ENCODE data around the gene NEURL1. TPM values are rescaled to one million over a fixed set of nuclear protein-coding genes. Genes with fewer than 3 reads are reported as not detected.

NEURL1 gene
- total and polyA plus RNA-seq, 10 of the 15 experiments (the other 5 are each of a cell fraction or from before 2014, with no cell fraction given) = 0.02 to 0.05 (median 0.05) TPM; not detected in 6

DNA sequence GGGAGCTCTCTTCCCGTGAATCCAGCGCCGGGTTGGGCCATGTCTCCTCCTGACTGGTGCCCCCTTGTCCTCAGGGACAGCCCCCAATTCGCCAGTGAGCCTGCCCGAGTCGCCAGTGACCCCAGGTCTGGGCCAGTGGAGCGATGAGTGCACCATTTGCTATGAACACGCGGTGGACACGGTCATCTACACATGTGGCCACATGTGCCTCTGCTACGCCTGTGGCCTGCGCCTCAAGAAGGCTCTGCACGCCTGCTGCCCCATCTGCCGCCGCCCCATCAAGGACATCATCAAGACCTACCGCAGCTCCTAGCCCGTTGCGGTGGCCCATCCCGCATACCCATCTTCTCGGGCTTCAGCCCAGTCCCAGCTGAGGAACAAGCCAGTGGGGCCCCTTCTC lies 96.6 kb downstream of the NEURL1 start:
- DNase-seq (ENCODE audit: low read depth, low spot score) = no peak
- Histone ChIP-seq H3K79me2 (ENCODE audit: control insufficient read depth, insufficient read depth, low read length) (no peaks in the 10 kb centered on the region), H3K4me3 (no peak overlapping the region), H3K27me3 (replicated peaks in 1 of 2; ENCODE audit: control insufficient read depth in 2 of 2, insufficient read depth in 2 of 2, low read length in 1 of 2) (no peaks in the 10 kb centered on the region), H3K36me3 (ENCODE audit: control insufficient read depth in 2 of 2, insufficient read depth in 2 of 2, low read length in 1 of 2) (no peaks in the 10 kb centered on the region), H2AFZ (ENCODE audit: control insufficient read depth, low read depth, low read length) (no peak overlapping the region), H3K4me1 (ENCODE audit: control insufficient read depth, insufficient read depth, low read length) (0 out of 2 replicates have a peak, but pooled peaks cover 2% of the 10 kb centered on the region), H3K27ac (ENCODE audit: control insufficient read depth, insufficient read depth) (no peak overlapping the region), H3K9ac (ENCODE audit: control insufficient read depth, insufficient read depth, low read length) (no peak overlapping the region), H3K9me3 (replicated peaks; ENCODE audit: control insufficient read depth, insufficient read depth, low read length) (no peaks in the 10 kb centered on the region; the same call in 2 of the 3 replicates), H4K20me1 (ENCODE audit: control insufficient read depth, insufficient read depth) (no peaks in the 10 kb centered on the region), H3K4me2 (ENCODE audit: control insufficient read depth, insufficient read depth) (no peak overlapping the region)
- WGBS (ENCODE audit: insufficient coverage, insufficient replicate concordance, low lambda C conversion rate, missing lambda C conversion rate) = 70% methylated on average over 20 of the region's 20 CpGs
- no peak for FAIRE-seq
- no peak for ATAC-seq
- in situ Hi-C loops (cut with MboI) (no loop called here), intact Hi-C loops (cut with micrococcal nuclease; ENCODE audit: unreplicated experiment) (loop anchor here (5.0 to 10.0 kb wide), 2 partner anchors 88 to 175 kb away; no protein-coding TSS in a partner anchor)
- ChIA-PET POLR2A (no interaction called here), CTCF (interaction anchor here (0.9 to 1.4 kb wide), 4 partner anchors 20 to 173 kb away, joined by 3 to 4 read pairs (median 3); no protein-coding TSS in a partner anchor), SMC1A (ENCODE audit: uncharacterized antibody, unreplicated experiment) (interaction anchor here (1.3 kb wide), 1 partner anchor 104 kb away, joined by 3 read pairs; no protein-coding TSS in a partner anchor), RAD21 (ENCODE audit: unreplicated experiment) (interaction anchor here (0.7 kb wide), 1 partner anchor 123 kb away, joined by 3 read pairs; no protein-coding TSS in a partner anchor)
- BruUV-seq (replicated peaks) = no TSS peak
- TF ChIP-seq ZNF622 (IDR thresholded peaks at IDR 0.05) = no peak

- ATAC-seq (no peak), DNase-seq (ENCODE audit: low read depth, low spot score) (no peak), FAIRE-seq (no peak)
- no peak overlapping the region for H3K4me2 ChIP-seq (ENCODE audit: control insufficient read depth, insufficient read depth)
- H3K27ac ChIP-seq (ENCODE audit: control insufficient read depth, insufficient read depth) = no peak overlapping the region
- ChIA-PET SMC1A (ENCODE audit: uncharacterized antibody, unreplicated experiment) (interaction anchor here (1.3 kb wide), 1 partner anchor 105 kb away, joined by 3 read pairs; no protein-coding TSS in a partner anchor), RAD21 (ENCODE audit: unreplicated experiment) (no interaction called here), POLR2A (no interaction called here), CTCF (interaction anchor here (0.8 to 1.3 kb wide), 4 partner anchors 19 to 174 kb away, joined by 3 read pairs; no protein-coding TSS in a partner anchor)
- H3K4me3 ChIP-seq = no peak overlapping the region
- no peaks in the 10 kb centered on the region for H3K9me3 ChIP-seq (replicated peaks; ENCODE audit: control insufficient read depth, insufficient read depth, low read length)
- intact Hi-C loops (cut with micrococcal nuclease; ENCODE audit: unreplicated experiment) = loop anchor here (5.0 to 10.0 kb wide), 2 partner anchors 89 to 176 kb away; no protein-coding TSS in a partner anchor
- no TSS peak for BruUV-seq (replicated peaks)
- no peaks in the 10 kb centered on the region; a peak in 1 of 4 replicates for H3K36me3 ChIP-seq (ENCODE audit: control insufficient read depth in 2 of 2, insufficient read depth in 2 of 2, low read length in 1 of 2)
- WGBS (ENCODE audit: insufficient coverage, insufficient replicate concordance, low lambda C conversion rate, missing lambda C conversion rate) = 74% methylated on average over 6 of the region's 6 CpGs
- in situ Hi-C loops (cut with MboI) = no loop called here
- no peak overlapping the region for H2AFZ ChIP-seq (ENCODE audit: control insufficient read depth, low read depth, low read length)
- no peaks in the 10 kb centered on the region for H3K4me1 ChIP-seq (ENCODE audit: control insufficient read depth, insufficient read depth, low read length)
- H3K9ac ChIP-seq (ENCODE audit: control insufficient read depth, insufficient read depth, low read length) = no peak overlapping the region
- H3K27me3 ChIP-seq (replicated peaks in 1 of 2; ENCODE audit: control insufficient read depth in 2 of 2, insufficient read depth in 2 of 2, low read length in 1 of 2) = no peaks in the 10 kb centered on the region
- H3K79me2 ChIP-seq (ENCODE audit: control insufficient read depth, insufficient read depth, low read length) = no peaks in the 10 kb centered on the region
- no peaks in the 10 kb centered on the region for H4K20me1 ChIP-seq (ENCODE audit: control insufficient read depth, insufficient read depth)
- TF ChIP-seq POLR2AphosphoS5 (IDR thresholded peaks at IDR 0.05; ENCODE audit: low read length) (no peak), HDGF (IDR thresholded peaks at IDR 0.05) (no peak), TCF7 (IDR thresholded peaks at IDR 0.05; ENCODE audit: borderline replicate concordance) (no peak), EED (IDR thresholded peaks at IDR 0.05; ENCODE audit: low read depth) (no peak), ZBTB40 (IDR thresholded peaks at IDR 0.05; ENCODE audit: borderline replicate concordance) (no peak), KDM1A (IDR thresholded peaks at IDR 0.05; ENCODE audit: borderline replicate concordance) (no peak), STAT1 (conservative IDR thresholded peaks at IDR 0.05) (no peak), EGR1 (IDR thresholded peaks at IDR 0.05; ENCODE audit: borderline replicate concordance in 1 of 2, low read depth in 2 of 2, low read length in 2 of 2) (no peak), SREBF2 (IDR thresholded peaks at IDR 0.05; ENCODE audit: low read length) (no peak), ZSCAN29 (IDR thresholded peaks at IDR 0.05) (no peak), NFYA (IDR thresholded peaks at IDR 0.05; ENCODE audit: borderline replicate concordance, low read depth, low read length) (no peak), EP300 (IDR thresholded peaks at IDR 0.05; ENCODE audit: borderline replicate concordance in 1 of 2, control insufficient read depth in 1 of 2, low read depth in 2 of 2, low read length in 2 of 2) (no peak), RELA (IDR thresholded peaks at IDR 0.05; ENCODE audit: borderline replicate concordance, partially characterized antibody) (no peak)
These were observed 97.3 kb downstream of the NEURL1 start for GRCh38 chr10:103590744-103591291.

Data from GM12878 (cell line).